ENCODE results near the gene LDB3.

Gene LDB3

GRCh38 chr10:86671419-86671818 is 3.1 kb downstream of the LDB3 start:
- Histone ChIP-seq H3K4ac (ENCODE audit: low read depth, low read length) (no peak overlapping the region), H2BK120ac (ENCODE audit: low read depth, low read length) (no peak overlapping the region), H4K5ac (ENCODE audit: low read length) (no peak overlapping the region), H3K36me3 (ENCODE audit: control insufficient read depth, insufficient read depth, low read length) (no peaks in the 10 kb centered on the region), H3K79me2 (ENCODE audit: control insufficient read depth, insufficient read depth, low read length) (no peaks in the 10 kb centered on the region), H3K56ac (ENCODE audit: low read length) (peak overlapping the region; percentile 42), H3K4me3 (ENCODE audit: low read length) (no peak overlapping the region), H2BK5ac (ENCODE audit: low read length) (no peak overlapping the region), H3K23ac (ENCODE audit: low read length) (no peak overlapping the region), H3K79me1 (ENCODE audit: low read length) (no peaks in the 10 kb centered on the region), H3K4me2 (ENCODE audit: low read length) (no peak overlapping the region), H2AK5ac (ENCODE audit: low read length) (no peak overlapping the region), H3K18ac (ENCODE audit: low read length) (no peak overlapping the region), H3K27ac (ENCODE audit: low read depth, low read length) (no peak overlapping the region), H3K9ac (ENCODE audit: low read length) (no peak overlapping the region), H3K27me3 (ENCODE audit: insufficient read depth, low read length, poor library complexity) (no peaks in the 10 kb centered on the region), H4K8ac (ENCODE audit: low read depth, low read length) (no peak overlapping the region), H3K4me1 (ENCODE audit: control insufficient read depth, low read depth, low read length) (peaks cover 4% of the 10 kb centered on the region), H2BK15ac (replicated peaks; ENCODE audit: low read depth) (no peak overlapping the region)
- no peak for DNase-seq
- no CpG with 5 or more reads among the region's 3 CpGs for WGBS (ENCODE audit: extremely low coverage, insufficient coverage, low lambda C conversion rate)

GRCh38 chr10:86671985-86672710 is 3.8 kb downstream of the LDB3 start:
- Histone ChIP-seq H3K9ac (ENCODE audit: low read length) (no peak overlapping the region), H3K27me3 (ENCODE audit: insufficient read depth, low read length, poor library complexity) (no peaks in the 10 kb centered on the region), H3K4me3 (ENCODE audit: low read length) (no peak overlapping the region), H3K23ac (ENCODE audit: low read length) (no peak overlapping the region), H3K36me3 (ENCODE audit: control insufficient read depth, insufficient read depth, low read length) (no peaks in the 10 kb centered on the region), H4K5ac (ENCODE audit: low read length) (no peak overlapping the region), H4K8ac (ENCODE audit: low read depth, low read length) (no peak overlapping the region), H2BK5ac (ENCODE audit: low read length) (no peak overlapping the region), H2BK15ac (replicated peaks; ENCODE audit: low read depth) (no peak overlapping the region), H3K4ac (ENCODE audit: low read depth, low read length) (no peak overlapping the region), H3K79me1 (ENCODE audit: low read length) (no peaks in the 10 kb centered on the region), H2BK120ac (ENCODE audit: low read depth, low read length) (no peak overlapping the region), H2AK5ac (ENCODE audit: low read length) (no peak overlapping the region), H3K4me2 (ENCODE audit: low read length) (no peak overlapping the region), H3K56ac (ENCODE audit: low read length) (peak overlapping the region; percentile 28), H3K27ac (ENCODE audit: low read depth, low read length) (no peak overlapping the region), H3K79me2 (ENCODE audit: control insufficient read depth, insufficient read depth, low read length) (no peaks in the 10 kb centered on the region), H3K4me1 (ENCODE audit: control insufficient read depth, low read depth, low read length) (peaks cover 4% of the 10 kb centered on the region), H3K18ac (ENCODE audit: low read length) (no peak overlapping the region)
- no CpG with 5 or more reads among the region's 12 CpGs for WGBS (ENCODE audit: extremely low coverage, insufficient coverage, low lambda C conversion rate)
- peak; percentile 52 for DNase-seq

- Histone ChIP-seq H4K8ac (ENCODE audit: low read depth, low read length) (no peak overlapping the region), H4K5ac (ENCODE audit: low read length) (no peak overlapping the region), H3K23ac (ENCODE audit: low read length) (no peak overlapping the region), H3K4me1 (ENCODE audit: control insufficient read depth, low read depth, low read length) (peaks cover 4% of the 10 kb centered on the region), H3K4ac (ENCODE audit: low read depth, low read length) (no peak overlapping the region), H3K27ac (ENCODE audit: low read depth, low read length) (no peak overlapping the region), H3K36me3 (ENCODE audit: control insufficient read depth, insufficient read depth, low read length) (no peaks in the 10 kb centered on the region), H3K27me3 (ENCODE audit: insufficient read depth, low read length, poor library complexity) (no peaks in the 10 kb centered on the region), H2BK5ac (ENCODE audit: low read length) (no peak overlapping the region), H3K79me1 (ENCODE audit: low read length) (no peaks in the 10 kb centered on the region), H2AK5ac (ENCODE audit: low read length) (no peak overlapping the region), H2BK120ac (ENCODE audit: low read depth, low read length) (no peak overlapping the region), H3K79me2 (ENCODE audit: control insufficient read depth, insufficient read depth, low read length) (no peaks in the 10 kb centered on the region), H2BK15ac (replicated peaks; ENCODE audit: low read depth) (no peak overlapping the region), H3K4me2 (ENCODE audit: low read length) (no peak overlapping the region), H3K9ac (ENCODE audit: low read length) (no peak overlapping the region), H3K56ac (ENCODE audit: low read length) (peak overlapping the region; percentile 25), H3K4me3 (ENCODE audit: low read length) (no peak overlapping the region), H3K18ac (ENCODE audit: low read length) (no peak overlapping the region)
- WGBS (ENCODE audit: extremely low coverage, insufficient coverage, low lambda C conversion rate): no CpG with 5 or more reads among the region's 6 CpGs
- DNase-seq: no peak
These were observed 5.0 kb downstream of the LDB3 start for GRCh38 chr10:86673216-86673826.

GRCh38 chr10:86673827-86674581 is 5.7 kb downstream of the LDB3 start:
- H3K56ac ChIP-seq (ENCODE audit: low read length): peak overlapping the region; percentile 3
- H3K9ac ChIP-seq (ENCODE audit: low read length): no peak overlapping the region
- H3K4me1 ChIP-seq (ENCODE audit: control insufficient read depth, low read depth, low read length): peaks cover 4% of the 10 kb centered on the region
- H2BK120ac ChIP-seq (ENCODE audit: low read depth, low read length): no peak overlapping the region
- H2BK15ac ChIP-seq (replicated peaks; ENCODE audit: low read depth): no peak overlapping the region
- H2BK5ac ChIP-seq (ENCODE audit: low read length): no peak overlapping the region
- no peaks in the 10 kb centered on the region for H3K27me3 ChIP-seq (ENCODE audit: insufficient read depth, low read length, poor library complexity)
- H3K4me3 ChIP-seq (ENCODE audit: low read length): no peak overlapping the region
- no peak overlapping the region for H4K8ac ChIP-seq (ENCODE audit: low read depth, low read length)
- no peak overlapping the region for H3K18ac ChIP-seq (ENCODE audit: low read length)
- no peak overlapping the region for H3K23ac ChIP-seq (ENCODE audit: low read length)
- H3K4me2 ChIP-seq (ENCODE audit: low read length): no peak overlapping the region
- H3K79me2 ChIP-seq (ENCODE audit: control insufficient read depth, insufficient read depth, low read length): no peaks in the 10 kb centered on the region
- DNase-seq: peak; percentile 37
- no CpG with 5 or more reads among the region's 11 CpGs for WGBS (ENCODE audit: extremely low coverage, insufficient coverage, low lambda C conversion rate)
- H2AK5ac ChIP-seq (ENCODE audit: low read length): no peak overlapping the region
- H3K4ac ChIP-seq (ENCODE audit: low read depth, low read length): no peak overlapping the region
- no peaks in the 10 kb centered on the region for H3K79me1 ChIP-seq (ENCODE audit: low read length)
- no peaks in the 10 kb centered on the region for H3K36me3 ChIP-seq (ENCODE audit: control insufficient read depth, insufficient read depth, low read length)
- no peak overlapping the region for H4K5ac ChIP-seq (ENCODE audit: low read length)
- H3K27ac ChIP-seq (ENCODE audit: low read depth, low read length): no peak overlapping the region

GRCh38 chr10:86674912-86675311 is 6.6 kb downstream of the LDB3 start:
- no peaks in the 10 kb centered on the region for H3K79me1 ChIP-seq (ENCODE audit: low read length)
- H2BK120ac ChIP-seq (ENCODE audit: low read depth, low read length): no peak overlapping the region
- no peak overlapping the region for H3K18ac ChIP-seq (ENCODE audit: low read length)
- no peaks in the 10 kb centered on the region for H3K27me3 ChIP-seq (ENCODE audit: insufficient read depth, low read length, poor library complexity)
- H4K5ac ChIP-seq (ENCODE audit: low read length): no peak overlapping the region
- H3K79me2 ChIP-seq (ENCODE audit: control insufficient read depth, insufficient read depth, low read length): no peaks in the 10 kb centered on the region
- no peaks in the 10 kb centered on the region for H3K36me3 ChIP-seq (ENCODE audit: control insufficient read depth, insufficient read depth, low read length)
- no peak overlapping the region for H3K4ac ChIP-seq (ENCODE audit: low read depth, low read length)
- H3K4me2 ChIP-seq (ENCODE audit: low read length): no peak overlapping the region
- DNase-seq: no peak
- H2AK5ac ChIP-seq (ENCODE audit: low read length): no peak overlapping the region
- no peak overlapping the region for H3K56ac ChIP-seq (ENCODE audit: low read length)
- H3K9ac ChIP-seq (ENCODE audit: low read length): no peak overlapping the region
- no peak overlapping the region for H3K23ac ChIP-seq (ENCODE audit: low read length)
- H3K4me3 ChIP-seq (ENCODE audit: low read length): no peak overlapping the region
- H3K27ac ChIP-seq (ENCODE audit: low read depth, low read length): no peak overlapping the region
- no CpG with 5 or more reads among the region's 3 CpGs for WGBS (ENCODE audit: extremely low coverage, insufficient coverage, low lambda C conversion rate)
- H3K4me1 ChIP-seq (ENCODE audit: control insufficient read depth, low read depth, low read length): peaks cover 4% of the 10 kb centered on the region
- no peak overlapping the region for H2BK15ac ChIP-seq (replicated peaks; ENCODE audit: low read depth)
- no peak overlapping the region for H4K8ac ChIP-seq (ENCODE audit: low read depth, low read length)
- no peak overlapping the region for H2BK5ac ChIP-seq (ENCODE audit: low read length)
